Breast epithelium (tissue), 4 donors: ENCODE measurements around the gene VWA2. TPM values are rescaled to one million over a fixed set of nuclear protein-coding genes. Genes with fewer than 3 reads are reported as not detected.
A peak's percentile ranks its signal among the peaks of the same experiment; 100 is the strongest.

ENCODE experiments used
- DNase-seq, 2 donors: peaks; one replicate each; pipeline ENCODE4 v3.0.0-alpha.2; 2019; ENCODE audit warnings: low spot score in 2 of 2
- H3K27ac ChIP-seq, 2 donors: fragments of 200-600 bp; sonication (generic) in 1 of 2; one replicate each; pipeline ENCODE4 v1.5.1; 2016 to 2019; ENCODE audit warnings: mild to moderate bottlenecking in 1 of 2
- H3K27me3 ChIP-seq, 2 donors: fragments of 200-600 bp; sonication (generic) in 1 of 2; one replicate each; pipeline versions ENCODE4 v1.5.1 to v1.6.0; 2017 to 2019; ENCODE audit warnings: control low read depth in 1 of 2, mild to moderate bottlenecking in 1 of 2
- H3K36me3 ChIP-seq: fragments of 200-600 bp; one replicate; pipeline ENCODE4 v1.5.1; 2019
- H3K4me1 ChIP-seq, 2 donors: fragments of 200-600 bp; sonication (generic); one replicate each; pipeline ENCODE4 v1.5.1; 2016 to 2019; ENCODE audit warnings: control low read depth in 1 of 2
- H3K4me3 ChIP-seq, 3 donors: fragments of 200-600 bp; sonication (generic); 1 replicate in 2 of 3; 2 replicates in 1 of 3; pipeline ENCODE4 v1.5.1; 2016 to 2019; ENCODE audit warnings: mild to moderate bottlenecking in 3 of 3, moderate library complexity in 2 of 3
- H3K9me3 ChIP-seq, 2 donors: fragments of 200-600 bp; sonication (generic) in 1 of 2; one replicate each; pipeline ENCODE4 v1.5.1; 2016 to 2019; ENCODE audit warnings: control low read depth in 1 of 2
- CTCF ChIP-seq, 3 donors: fragments of 450-650 bp; IDR thresholded peaks; one replicate each; pipeline ENCODE4 v1.5.1; 2016 to 2017; ENCODE audit warnings: antibody characterized with exemption in 3 of 3, mild to moderate bottlenecking in 3 of 3, moderate library complexity in 3 of 3
- POLR2A ChIP-seq: fragments of 450-650 bp; IDR thresholded peaks from one replicate; pipeline ENCODE4 v1.6.1; 2016; ENCODE audit warnings: antibody characterized with exemption, mild to moderate bottlenecking, moderate library complexity
- POLR2AphosphoS5 ChIP-seq, 3 donors: sonication (generic); formaldehyde crosslinking; IDR thresholded peaks; one replicate each; pipeline ENCODE4 v1.6.1; 2017; ENCODE audit warnings: antibody characterized with exemption in 3 of 3
- intact Hi-C: fragments of 100-400 bp; cut with DNase I; formaldehyde crosslinking; loops from one replicate; pipeline ENCODE4 v1.15.1; 2023; ENCODE audit warnings: low total_unique reads
- total RNA-seq, 3 donors: library from RNA; depleted of rRNA; stranded (reverse); fragments of >200 nt; gene quantifications; one replicate each; pipeline ENCODE4 v1.1.0, GENCODE V29; 2016

The VWA2 gene
- total RNA-seq, 3 donors from 2014 or later: 0.48 to 18.7 (median 8.0) TPM

DNA sequence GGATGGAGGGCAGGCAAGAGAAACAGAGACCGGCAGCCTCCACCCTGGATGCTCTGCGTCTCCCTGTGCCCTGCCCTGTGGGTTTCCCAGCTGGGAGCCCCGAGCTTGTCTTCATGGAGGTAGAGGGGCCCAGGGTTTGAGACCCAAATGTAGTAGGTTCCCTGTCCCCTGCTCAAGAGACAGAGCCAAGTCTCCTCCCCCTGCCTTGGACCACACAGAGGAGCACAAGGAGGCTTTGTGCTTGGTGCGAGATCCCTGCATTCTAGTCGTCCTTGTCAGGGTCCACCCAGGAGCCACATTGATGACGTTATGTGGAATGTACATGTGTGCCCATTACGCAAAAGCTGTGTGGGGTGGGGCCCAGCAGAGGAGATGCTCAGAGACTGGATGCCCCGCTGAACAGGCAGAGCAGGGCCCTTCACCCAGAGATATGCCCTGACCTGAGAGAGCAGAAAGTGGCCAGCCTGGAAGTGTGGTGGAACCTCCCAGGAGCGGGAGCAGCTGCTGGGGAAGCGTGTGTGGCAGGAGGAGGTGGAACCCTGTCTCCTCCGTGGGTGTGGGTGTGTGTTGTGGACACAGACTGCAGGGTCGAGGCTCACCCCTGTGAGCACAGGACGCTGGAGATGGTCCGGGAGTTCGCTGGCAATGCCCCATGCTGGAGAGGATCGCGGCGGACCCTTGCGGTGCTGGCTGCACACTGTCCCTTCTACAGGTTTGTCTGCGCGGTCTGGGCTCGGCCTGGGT lies 39.3 kb downstream of the VWA2 start:
- DNase-seq: peak in 1 of 2 donors; percentile 40
- Histone ChIP-seq H3K9me3 (no peaks in the 10 kb centered on the region), H3K4me3 (no peak overlapping the region), H3K27ac (no peak overlapping the region), H3K4me1 (no peaks in the 10 kb centered on the region), H3K36me3 (no peaks in the 10 kb centered on the region), H3K27me3 (no peaks in the 10 kb centered on the region)
- TF ChIP-seq CTCF (IDR thresholded peaks at IDR 0.05): no peak
- no peak for TF ChIP-seq POLR2A
- no peak for TF ChIP-seq POLR2AphosphoS5 (IDR thresholded peaks at IDR 0.05)
- intact Hi-C loops: no loop called here

- Histone ChIP-seq H3K27ac (no peak overlapping the region), H3K36me3 (no peaks in the 10 kb centered on the region), H3K4me1 (no peaks in the 10 kb centered on the region), H3K4me3 (no peak overlapping the region), H3K27me3 (no peaks in the 10 kb centered on the region), H3K9me3 (no peaks in the 10 kb centered on the region)
- TF ChIP-seq CTCF (IDR thresholded peaks at IDR 0.05) (no peak), POLR2AphosphoS5 (IDR thresholded peaks at IDR 0.05) (no peak), POLR2A (no peak)
- intact Hi-C loops: no loop called here
- DNase-seq: no peak
These were observed 39.8 kb downstream of the VWA2 start for GRCh38 chr10:114278884-114279191.

- Histone ChIP-seq H3K4me3 (no peak overlapping the region), H3K36me3 (no peaks in the 10 kb centered on the region), H3K4me1 (no peaks in the 10 kb centered on the region), H3K27me3 (no peaks in the 10 kb centered on the region), H3K9me3 (no peaks in the 10 kb centered on the region), H3K27ac (no peak overlapping the region)
- DNase-seq: no peak
- intact Hi-C loops: no loop called here
- TF ChIP-seq CTCF (IDR thresholded peaks at IDR 0.05) (no peak), POLR2AphosphoS5 (IDR thresholded peaks at IDR 0.05) (no peak), POLR2A (no peak)
These were observed 40.2 kb downstream of the VWA2 start for GRCh38 chr10:114279289-114279688.

- Histone ChIP-seq H3K36me3 (no peaks in the 10 kb centered on the region), H3K9me3 (no peaks in the 10 kb centered on the region), H3K27me3 (no peaks in the 10 kb centered on the region), H3K4me3 (no peak overlapping the region), H3K27ac (no peak overlapping the region), H3K4me1 (no peaks in the 10 kb centered on the region)
- TF ChIP-seq POLR2A (no peak), CTCF (IDR thresholded peaks at IDR 0.05) (peak in 2 of 3 donors; percentile 23 to 28)
- DNase-seq: no peak
- intact Hi-C loops: no loop called here
These were observed 41.0 kb downstream of the VWA2 start for GRCh38 chr10:114279901-114280644.

GRCh38 chr10:114281006-114281405 lies 42.0 kb downstream of the VWA2 start:
- TF ChIP-seq POLR2A (no peak), POLR2AphosphoS5 (IDR thresholded peaks at IDR 0.05) (no peak)
- DNase-seq: peak in 1 of 2 donors; percentile 15
- H3K27me3 ChIP-seq: no peaks in the 10 kb centered on the region
- no peak overlapping the region for H3K4me3 ChIP-seq
- intact Hi-C loops: no loop called here
- H3K4me1 ChIP-seq: no peaks in the 10 kb centered on the region
- no peaks in the 10 kb centered on the region for H3K36me3 ChIP-seq
- H3K9me3 ChIP-seq: no peaks in the 10 kb centered on the region
- H3K27ac ChIP-seq: no peak overlapping the region
